Measurements from ENCODE around the gene DLX5. TPM values are rescaled to one million over a fixed set of nuclear protein-coding genes. Genes with fewer than 3 reads are reported as not detected.

DLX5 gene
- polyA plus RNA-seq, 1 donor from 2014 or later, result 44.6 TPM

DNA sequence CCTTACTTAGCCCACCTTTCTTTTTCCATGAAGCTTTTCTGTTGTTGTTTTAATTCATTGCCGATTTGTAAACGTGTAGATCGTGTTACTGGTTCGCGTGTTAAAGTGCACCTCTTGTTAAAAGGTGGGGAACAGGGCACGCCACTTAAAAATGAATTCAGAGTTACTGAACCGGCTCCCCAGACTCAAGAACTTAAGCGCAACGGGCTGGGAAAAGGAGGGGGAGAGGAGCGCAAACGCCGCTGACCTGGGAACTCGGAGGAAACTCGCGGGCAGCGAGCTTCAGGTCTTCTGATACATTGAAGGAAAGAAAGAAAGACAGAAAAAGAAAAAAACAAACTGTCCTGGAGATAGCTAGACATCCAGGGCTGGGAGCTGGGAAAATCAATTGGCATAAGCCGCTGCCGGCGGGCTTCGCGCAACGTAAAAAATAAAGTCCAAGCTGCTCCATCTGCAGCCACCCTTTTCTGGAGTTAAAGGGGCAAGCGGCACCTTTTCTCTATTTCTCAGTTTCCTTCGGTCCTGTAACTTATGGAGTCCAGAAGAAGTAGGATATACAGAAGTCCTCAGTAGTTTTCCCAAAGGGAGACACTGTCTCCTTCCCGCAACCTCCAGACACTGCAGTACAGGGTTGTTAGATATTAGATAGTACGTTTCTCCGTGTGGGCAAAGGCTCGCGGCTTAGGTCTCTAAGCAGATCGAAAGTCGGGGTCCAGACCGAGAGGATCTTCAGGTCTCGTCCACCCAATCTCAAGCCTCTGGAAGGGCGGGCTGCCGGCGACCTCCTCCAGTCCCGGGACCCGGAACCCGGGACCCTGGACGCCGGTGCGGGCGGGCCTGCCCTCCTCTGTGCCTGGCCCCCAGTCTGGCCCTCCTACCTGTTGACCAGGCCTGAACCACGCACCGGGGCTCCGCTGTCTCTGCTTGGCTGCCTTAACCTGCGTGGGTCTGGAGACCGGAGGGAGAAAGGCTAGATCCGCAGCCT lies 21.1 kb downstream of the DLX5 start:
- Histone ChIP-seq H3K4me2 (ENCODE audit: low read length) (peak overlapping the region; percentile 89), H3K9ac (ENCODE audit: low read length) (peak overlapping the region; percentile 99)
- TF ChIP-seq, protein P1, sequence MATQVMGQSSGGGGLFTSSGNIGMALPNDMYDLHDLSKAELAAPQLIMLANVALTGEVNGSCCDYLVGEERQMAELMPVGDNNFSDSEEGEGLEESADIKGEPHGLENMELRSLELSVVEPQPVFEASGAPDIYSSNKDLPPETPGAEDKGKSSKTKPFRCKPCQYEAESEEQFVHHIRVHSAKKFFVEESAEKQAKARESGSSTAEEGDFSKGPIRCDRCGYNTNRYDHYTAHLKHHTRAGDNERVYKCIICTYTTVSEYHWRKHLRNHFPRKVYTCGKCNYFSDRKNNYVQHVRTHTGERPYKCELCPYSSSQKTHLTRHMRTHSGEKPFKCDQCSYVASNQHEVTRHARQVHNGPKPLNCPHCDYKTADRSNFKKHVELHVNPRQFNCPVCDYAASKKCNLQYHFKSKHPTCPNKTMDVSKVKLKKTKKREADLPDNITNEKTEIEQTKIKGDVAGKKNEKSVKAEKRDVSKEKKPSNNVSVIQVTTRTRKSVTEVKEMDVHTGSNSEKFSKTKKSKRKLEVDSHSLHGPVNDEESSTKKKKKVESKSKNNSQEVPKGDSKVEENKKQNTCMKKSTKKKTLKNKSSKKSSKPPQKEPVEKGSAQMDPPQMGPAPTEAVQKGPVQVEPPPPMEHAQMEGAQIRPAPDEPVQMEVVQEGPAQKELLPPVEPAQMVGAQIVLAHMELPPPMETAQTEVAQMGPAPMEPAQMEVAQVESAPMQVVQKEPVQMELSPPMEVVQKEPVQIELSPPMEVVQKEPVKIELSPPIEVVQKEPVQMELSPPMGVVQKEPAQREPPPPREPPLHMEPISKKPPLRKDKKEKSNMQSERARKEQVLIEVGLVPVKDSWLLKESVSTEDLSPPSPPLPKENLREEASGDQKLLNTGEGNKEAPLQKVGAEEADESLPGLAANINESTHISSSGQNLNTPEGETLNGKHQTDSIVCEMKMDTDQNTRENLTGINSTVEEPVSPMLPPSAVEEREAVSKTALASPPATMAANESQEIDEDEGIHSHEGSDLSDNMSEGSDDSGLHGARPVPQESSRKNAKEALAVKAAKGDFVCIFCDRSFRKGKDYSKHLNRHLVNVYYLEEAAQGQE (IDR thresholded peaks at IDR 0.05; ENCODE audit: borderline replicate concordance), result peak; percentile 15
- no peak for TF ChIP-seq POLR2AphosphoS5 (IDR thresholded peaks at IDR 0.05)

DNA sequence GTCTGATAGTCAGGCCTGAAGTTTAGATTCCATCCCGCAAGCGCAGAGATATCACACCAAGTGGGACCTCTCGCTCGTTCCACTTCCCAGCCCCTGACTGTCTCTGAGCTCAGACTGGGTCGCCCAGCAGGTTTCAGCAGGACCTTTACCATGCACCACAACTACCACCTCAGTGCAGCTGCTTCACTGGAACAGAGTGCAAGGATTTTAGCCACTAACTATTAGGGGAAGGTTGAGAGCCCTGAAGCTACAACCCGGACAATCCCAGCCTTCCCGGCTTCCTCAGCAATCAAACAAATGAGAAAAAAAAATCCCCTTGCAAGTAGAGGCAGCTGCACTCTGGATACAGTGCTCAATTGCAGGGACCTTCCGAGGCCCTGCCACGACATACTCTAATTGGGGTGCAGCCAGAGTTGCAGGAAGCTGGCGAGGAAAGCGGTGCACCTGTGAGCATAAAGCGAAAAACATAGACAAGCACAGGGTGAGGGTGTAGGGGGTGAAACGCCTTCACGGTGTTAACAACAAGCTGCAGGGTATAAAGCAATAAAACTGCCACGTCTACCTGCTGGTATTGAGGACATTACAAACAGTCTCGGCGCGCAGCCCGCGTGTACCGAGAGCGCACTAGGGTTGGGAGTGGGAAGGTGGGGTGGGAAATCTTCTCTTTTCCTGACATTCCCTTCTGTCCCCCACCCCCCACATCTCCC lies 21.9 kb downstream of the DLX5 start:
- Histone ChIP-seq H3F3A (ENCODE audit: insufficient read depth, low read length, poor library complexity, severe bottlenecking) (peaks cover 8% of the 10 kb centered on the region), H4K20me1 (ENCODE audit: insufficient read depth) (peaks cover 7% of the 10 kb centered on the region), H3K27ac (ENCODE audit: low read length) (peak overlapping the region; percentile 100), H3K79me2 (replicated peaks; ENCODE audit: insufficient read depth, low read length) (peaks cover 87% of the 10 kb centered on the region), H3K9me3 (ENCODE audit: low read length) (no peaks in the 10 kb centered on the region), H3K36me3 (ENCODE audit: insufficient read depth, low read length) (no peaks in the 10 kb centered on the region), H3K27me3 (ENCODE audit: insufficient read depth, low read depth, low read length) (peaks cover 10% of the 10 kb centered on the region), H3K9me2 (ENCODE audit: insufficient read depth, low read length) (no peaks in the 10 kb centered on the region), H3K4me2 (ENCODE audit: low read length) (peak overlapping the region; percentile 89), H2AFZ (ENCODE audit: low read depth, low read length) (no peak overlapping the region), H3K9ac (ENCODE audit: low read length) (peak overlapping the region; percentile 99), H3K4me3 (ENCODE audit: low read length) (peak overlapping the region; percentile 87)
- TF ChIP-seq, protein P2, sequence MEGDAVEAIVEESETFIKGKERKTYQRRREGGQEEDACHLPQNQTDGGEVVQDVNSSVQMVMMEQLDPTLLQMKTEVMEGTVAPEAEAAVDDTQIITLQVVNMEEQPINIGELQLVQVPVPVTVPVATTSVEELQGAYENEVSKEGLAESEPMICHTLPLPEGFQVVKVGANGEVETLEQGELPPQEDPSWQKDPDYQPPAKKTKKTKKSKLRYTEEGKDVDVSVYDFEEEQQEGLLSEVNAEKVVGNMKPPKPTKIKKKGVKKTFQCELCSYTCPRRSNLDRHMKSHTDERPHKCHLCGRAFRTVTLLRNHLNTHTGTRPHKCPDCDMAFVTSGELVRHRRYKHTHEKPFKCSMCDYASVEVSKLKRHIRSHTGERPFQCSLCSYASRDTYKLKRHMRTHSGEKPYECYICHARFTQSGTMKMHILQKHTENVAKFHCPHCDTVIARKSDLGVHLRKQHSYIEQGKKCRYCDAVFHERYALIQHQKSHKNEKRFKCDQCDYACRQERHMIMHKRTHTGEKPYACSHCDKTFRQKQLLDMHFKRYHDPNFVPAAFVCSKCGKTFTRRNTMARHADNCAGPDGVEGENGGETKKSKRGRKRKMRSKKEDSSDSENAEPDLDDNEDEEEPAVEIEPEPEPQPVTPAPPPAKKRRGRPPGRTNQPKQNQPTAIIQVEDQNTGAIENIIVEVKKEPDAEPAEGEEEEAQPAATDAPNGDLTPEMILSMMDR (IDR thresholded peaks at IDR 0.05; ENCODE audit: poor library complexity, severe bottlenecking), result no peak
- no peak for TF ChIP-seq MXI1 (conservative IDR thresholded peaks at IDR 0.05; ENCODE audit: poor library complexity, severe bottlenecking)
- TF ChIP-seq RAD21 (conservative IDR thresholded peaks at IDR 0.05), result no peak
- no peak for TF ChIP-seq SMC3 (conservative IDR thresholded peaks at IDR 0.05; ENCODE audit: poor library complexity)
- TF ChIP-seq, protein P1 (IDR thresholded peaks at IDR 0.05; ENCODE audit: borderline replicate concordance), result peak; percentile 53
- TF ChIP-seq EP300 (conservative IDR thresholded peaks at IDR 0.05; ENCODE audit: poor library complexity, severe bottlenecking), result no peak
- TF ChIP-seq TAF1 (IDR thresholded peaks at IDR 0.05; ENCODE audit: low read depth), result no peak
- peak; percentile 69 for TF ChIP-seq POLR2AphosphoS5 (IDR thresholded peaks at IDR 0.05)
- no peak for TF ChIP-seq EZH2 (IDR thresholded peaks at IDR 0.05; ENCODE audit: borderline replicate concordance, insufficient read depth, low read length, poor library complexity, severe bottlenecking)

More for the DNA sequence above, 21.1 kb downstream of the DLX5 start:
- Histone ChIP-seq H3K27ac (ENCODE audit: low read length) (peak overlapping the region; percentile 100), H3K9me2 (ENCODE audit: insufficient read depth, low read length) (no peaks in the 10 kb centered on the region), H3K9me3 (ENCODE audit: low read length) (no peaks in the 10 kb centered on the region), H2AFZ (ENCODE audit: low read depth, low read length) (no peak overlapping the region), H4K20me1 (ENCODE audit: insufficient read depth) (peaks cover 8% of the 10 kb centered on the region), H3K36me3 (ENCODE audit: insufficient read depth, low read length) (no peaks in the 10 kb centered on the region), H3K79me2 (replicated peaks; ENCODE audit: insufficient read depth, low read length) (peaks cover 87% of the 10 kb centered on the region), H3F3A (ENCODE audit: insufficient read depth, low read length, poor library complexity, severe bottlenecking) (peaks cover 8% of the 10 kb centered on the region), H3K4me3 (ENCODE audit: low read length) (peak overlapping the region; percentile 87), H3K27me3 (ENCODE audit: insufficient read depth, low read depth, low read length) (peaks cover 10% of the 10 kb centered on the region)
